ENCODE data around the gene PLA2G6. TPM values are rescaled to one million over a fixed set of nuclear protein-coding genes. Genes with fewer than 3 reads are reported as not detected.

PLA2G6 gene
- total RNA-seq, 1 experiment from 2014 or later, result 16.2 TPM

DNA sequence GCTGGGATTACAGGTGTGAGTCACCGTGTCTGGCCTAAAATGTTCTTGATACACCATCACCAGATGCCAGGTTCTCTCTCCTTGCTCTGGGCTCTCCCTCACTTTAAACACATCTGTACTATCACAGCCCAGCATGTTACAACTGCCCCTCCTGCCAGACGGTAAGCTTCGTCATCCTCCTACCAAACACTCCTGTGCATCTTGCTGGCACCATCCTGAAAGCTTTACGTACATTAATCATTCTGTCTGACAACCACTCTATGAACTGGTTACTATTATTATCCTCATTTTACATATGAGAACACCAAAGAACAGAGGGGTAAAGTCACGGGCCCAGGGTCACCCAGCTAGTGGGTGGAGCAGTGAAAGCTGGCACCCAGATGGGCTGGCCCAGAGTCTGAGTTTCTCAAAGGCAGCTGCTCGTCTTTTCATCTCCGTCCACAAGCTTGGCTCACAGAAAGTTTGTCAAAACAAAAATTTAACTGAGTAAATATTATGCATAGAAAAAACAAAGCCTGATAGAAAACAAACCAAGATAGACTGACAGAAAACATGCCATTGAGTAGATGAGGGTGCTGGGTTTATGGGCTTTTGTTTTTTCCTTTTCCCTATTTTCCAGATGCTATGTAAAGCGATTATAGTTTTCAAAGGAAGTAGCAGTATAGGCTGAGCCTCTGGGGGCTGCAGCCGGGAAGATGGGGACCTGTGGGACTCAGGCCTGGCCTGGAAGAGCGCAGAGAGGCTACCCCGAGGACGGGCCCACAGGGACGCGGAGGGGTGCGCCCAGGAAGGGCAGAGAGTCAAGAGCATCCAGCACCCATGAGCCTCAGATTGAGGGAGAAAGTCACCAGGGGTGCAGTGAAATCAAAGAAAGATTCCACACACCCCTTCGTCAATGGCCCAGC lies 9.5 kb downstream of the PLA2G6 start:
- no peak for DNase-seq (ENCODE audit: low read depth, low spot score)
- ATAC-seq, result peak; percentile 9; the same call in 1 of the 2 replicates
- H3K9me3 ChIP-seq (ENCODE audit: control insufficient read depth, insufficient read depth, low read depth, low read length), result no peaks in the 10 kb centered on the region
- ChIA-PET POLR2A (no interaction called here), CTCF (interaction anchor here (0.8 kb wide), 1 partner anchor 58 kb away, joined by 3 read pairs; no protein-coding TSS in a partner anchor)
- BruUV-seq (replicated peaks), result no TSS peak
- no peak overlapping the region for H3K4me3 ChIP-seq (ENCODE audit: low read depth in 2 of 2, low read length in 2 of 2)
- no peaks in the 10 kb centered on the region for H3K27me3 ChIP-seq (ENCODE audit: control insufficient read depth, insufficient read depth, low read length)
- intact Hi-C loops (cut with micrococcal nuclease; ENCODE audit: unreplicated experiment), result no loop called here
- TF ChIP-seq, protein P1, sequence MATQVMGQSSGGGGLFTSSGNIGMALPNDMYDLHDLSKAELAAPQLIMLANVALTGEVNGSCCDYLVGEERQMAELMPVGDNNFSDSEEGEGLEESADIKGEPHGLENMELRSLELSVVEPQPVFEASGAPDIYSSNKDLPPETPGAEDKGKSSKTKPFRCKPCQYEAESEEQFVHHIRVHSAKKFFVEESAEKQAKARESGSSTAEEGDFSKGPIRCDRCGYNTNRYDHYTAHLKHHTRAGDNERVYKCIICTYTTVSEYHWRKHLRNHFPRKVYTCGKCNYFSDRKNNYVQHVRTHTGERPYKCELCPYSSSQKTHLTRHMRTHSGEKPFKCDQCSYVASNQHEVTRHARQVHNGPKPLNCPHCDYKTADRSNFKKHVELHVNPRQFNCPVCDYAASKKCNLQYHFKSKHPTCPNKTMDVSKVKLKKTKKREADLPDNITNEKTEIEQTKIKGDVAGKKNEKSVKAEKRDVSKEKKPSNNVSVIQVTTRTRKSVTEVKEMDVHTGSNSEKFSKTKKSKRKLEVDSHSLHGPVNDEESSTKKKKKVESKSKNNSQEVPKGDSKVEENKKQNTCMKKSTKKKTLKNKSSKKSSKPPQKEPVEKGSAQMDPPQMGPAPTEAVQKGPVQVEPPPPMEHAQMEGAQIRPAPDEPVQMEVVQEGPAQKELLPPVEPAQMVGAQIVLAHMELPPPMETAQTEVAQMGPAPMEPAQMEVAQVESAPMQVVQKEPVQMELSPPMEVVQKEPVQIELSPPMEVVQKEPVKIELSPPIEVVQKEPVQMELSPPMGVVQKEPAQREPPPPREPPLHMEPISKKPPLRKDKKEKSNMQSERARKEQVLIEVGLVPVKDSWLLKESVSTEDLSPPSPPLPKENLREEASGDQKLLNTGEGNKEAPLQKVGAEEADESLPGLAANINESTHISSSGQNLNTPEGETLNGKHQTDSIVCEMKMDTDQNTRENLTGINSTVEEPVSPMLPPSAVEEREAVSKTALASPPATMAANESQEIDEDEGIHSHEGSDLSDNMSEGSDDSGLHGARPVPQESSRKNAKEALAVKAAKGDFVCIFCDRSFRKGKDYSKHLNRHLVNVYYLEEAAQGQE (IDR thresholded peaks at IDR 0.05; ENCODE audit: insufficient read depth in 1 of 2, low read depth in 2 of 2, low read length in 1 of 2), result no peak
- TF ChIP-seq SIN3A (IDR thresholded peaks at IDR 0.05; ENCODE audit: borderline replicate concordance, insufficient read depth, low read depth, low read length) (no peak), TCF7L2 (IDR thresholded peaks at IDR 0.05; ENCODE audit: low read depth, low read length) (no peak), POLR2AphosphoS5 (IDR thresholded peaks at IDR 0.05; ENCODE audit: low read depth, low read length) (no peak)
- TF ChIP-seq, protein P2, sequence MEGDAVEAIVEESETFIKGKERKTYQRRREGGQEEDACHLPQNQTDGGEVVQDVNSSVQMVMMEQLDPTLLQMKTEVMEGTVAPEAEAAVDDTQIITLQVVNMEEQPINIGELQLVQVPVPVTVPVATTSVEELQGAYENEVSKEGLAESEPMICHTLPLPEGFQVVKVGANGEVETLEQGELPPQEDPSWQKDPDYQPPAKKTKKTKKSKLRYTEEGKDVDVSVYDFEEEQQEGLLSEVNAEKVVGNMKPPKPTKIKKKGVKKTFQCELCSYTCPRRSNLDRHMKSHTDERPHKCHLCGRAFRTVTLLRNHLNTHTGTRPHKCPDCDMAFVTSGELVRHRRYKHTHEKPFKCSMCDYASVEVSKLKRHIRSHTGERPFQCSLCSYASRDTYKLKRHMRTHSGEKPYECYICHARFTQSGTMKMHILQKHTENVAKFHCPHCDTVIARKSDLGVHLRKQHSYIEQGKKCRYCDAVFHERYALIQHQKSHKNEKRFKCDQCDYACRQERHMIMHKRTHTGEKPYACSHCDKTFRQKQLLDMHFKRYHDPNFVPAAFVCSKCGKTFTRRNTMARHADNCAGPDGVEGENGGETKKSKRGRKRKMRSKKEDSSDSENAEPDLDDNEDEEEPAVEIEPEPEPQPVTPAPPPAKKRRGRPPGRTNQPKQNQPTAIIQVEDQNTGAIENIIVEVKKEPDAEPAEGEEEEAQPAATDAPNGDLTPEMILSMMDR (IDR thresholded peaks at IDR 0.05), result no peak
- H3K36me3 ChIP-seq (ENCODE audit: control insufficient read depth, insufficient read depth, low read length), result no peaks in the 10 kb centered on the region
- in situ Hi-C loops (cut with HindIII; ENCODE audit: low pct_unique_long_range_greater_than_20kb, low sequenced_read_pairs), result no loop called here
- peak overlapping the region; percentile 57; the same call in 1 of the 2 replicates for H3K27ac ChIP-seq (ENCODE audit: low read length)
- H3K4me1 ChIP-seq (ENCODE audit: control insufficient read depth, insufficient read depth, low read length), result peaks cover 15% of the 10 kb centered on the region

DNA sequence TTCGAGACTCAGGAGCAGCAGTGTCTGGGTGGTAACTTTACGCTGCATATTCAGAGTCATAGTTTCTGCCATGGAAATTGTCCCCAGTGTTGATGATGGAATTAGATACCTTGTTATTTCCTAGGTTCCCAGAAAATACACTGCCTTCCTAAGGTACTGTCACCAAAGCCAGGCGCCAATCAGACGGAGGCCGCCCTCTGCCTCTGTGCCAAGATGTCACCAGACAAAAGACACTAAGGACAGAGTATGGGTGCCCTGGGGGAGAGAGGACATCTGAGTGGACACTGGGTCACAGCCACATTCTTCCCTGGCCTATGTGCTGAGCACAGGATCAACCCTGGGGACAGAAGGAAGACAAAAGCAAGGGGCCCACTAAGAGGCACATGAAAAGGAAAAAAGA lies 11.2 kb downstream of the PLA2G6 start:
- Histone ChIP-seq H3K27me3 (ENCODE audit: control insufficient read depth, insufficient read depth, low read length) (no peaks in the 10 kb centered on the region), H3K27ac (ENCODE audit: low read length) (no peak overlapping the region), H3K36me3 (ENCODE audit: control insufficient read depth, insufficient read depth, low read length) (no peaks in the 10 kb centered on the region), H3K4me1 (ENCODE audit: control insufficient read depth, insufficient read depth, low read length) (peaks cover 11% of the 10 kb centered on the region), H3K9me3 (ENCODE audit: control insufficient read depth, insufficient read depth, low read depth, low read length) (no peaks in the 10 kb centered on the region), H3K4me3 (ENCODE audit: low read depth in 2 of 2, low read length in 2 of 2) (no peak overlapping the region)
- CTCF ChIA-PET, result interaction anchor here (0.6 kb wide), 1 partner anchor 97 kb away, joined by 3 read pairs; no protein-coding TSS in a partner anchor
- BruUV-seq (replicated peaks), result no TSS peak
- no peak for DNase-seq (ENCODE audit: low read depth, low spot score)
- TF ChIP-seq, protein P2 (IDR thresholded peaks at IDR 0.05), result no peak
- TF ChIP-seq POLR2AphosphoS5 (IDR thresholded peaks at IDR 0.05; ENCODE audit: low read depth, low read length), result no peak
- no peak for TF ChIP-seq SIN3A (IDR thresholded peaks at IDR 0.05; ENCODE audit: borderline replicate concordance, insufficient read depth, low read depth, low read length)
- no peak for TF ChIP-seq TCF7L2 (IDR thresholded peaks at IDR 0.05; ENCODE audit: low read depth, low read length)
- TF ChIP-seq, protein P1 (IDR thresholded peaks at IDR 0.05; ENCODE audit: insufficient read depth in 1 of 2, low read depth in 2 of 2, low read length in 1 of 2), result no peak
- POLR2A ChIA-PET, result interaction anchor here (0.6 kb wide), 1 partner anchor 1974 kb away, joined by 5 read pairs; no protein-coding TSS in a partner anchor
- intact Hi-C loops (cut with micrococcal nuclease; ENCODE audit: unreplicated experiment), result no loop called here
- no peak for ATAC-seq
- in situ Hi-C loops (cut with HindIII; ENCODE audit: low pct_unique_long_range_greater_than_20kb, low sequenced_read_pairs), result no loop called here
